Measurements from ENCODE around the gene EEFSEC.

- no peak for TF ChIP-seq EZH2 (IDR thresholded peaks at IDR 0.05; ENCODE audit: low read length)
- TF ChIP-seq CTCF (optimal IDR thresholded peaks at IDR 0.05 in 1 of 3, IDR thresholded peaks at IDR 0.05 in 1 of 3, conservative IDR thresholded peaks at IDR 0.05 in 1 of 3; ENCODE audit: extremely low read depth in 1 of 3, insufficient read depth in 2 of 3, low read length in 3 of 3), result no peak
Measured at GRCh38 chr3:128415200-128415772, 262.0 kb downstream of the EEFSEC start.
